NCI-H1436 treated with DMSO at 0.1 percent for 48 hours (cell line): ENCODE measurements around the gene LACRT.
"Not testable (repeated sequence)": the region's sequence is repeated elsewhere in the genome, so short reads cannot be mapped to it uniquely, and the experiment has no call there.

Experiments
- DNase-seq: peaks from one replicate; lab custom pipeline; 2025; lab: John Stamatoyannopoulos, UW

Gene LACRT

DNA sequence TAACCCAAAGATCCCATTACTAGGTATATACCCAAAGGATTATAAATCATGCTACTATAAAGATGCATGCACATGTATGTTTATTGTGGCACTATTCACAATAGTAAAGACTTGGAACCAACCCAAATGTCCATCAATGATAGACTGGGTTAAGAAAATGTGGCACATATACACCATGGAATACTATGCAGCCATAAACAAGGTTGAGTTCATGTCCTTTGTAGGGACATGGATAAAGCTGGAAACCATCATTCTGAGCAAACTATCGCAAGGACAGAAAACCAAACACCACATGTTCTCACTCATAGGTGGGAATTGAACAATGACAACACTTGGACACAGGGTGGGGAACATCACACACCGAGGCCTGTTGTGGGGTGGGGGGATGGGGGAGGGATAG, 4.4 kb upstream of the LACRT start:
- DNase-seq, result not testable (repeated sequence)

DNA sequence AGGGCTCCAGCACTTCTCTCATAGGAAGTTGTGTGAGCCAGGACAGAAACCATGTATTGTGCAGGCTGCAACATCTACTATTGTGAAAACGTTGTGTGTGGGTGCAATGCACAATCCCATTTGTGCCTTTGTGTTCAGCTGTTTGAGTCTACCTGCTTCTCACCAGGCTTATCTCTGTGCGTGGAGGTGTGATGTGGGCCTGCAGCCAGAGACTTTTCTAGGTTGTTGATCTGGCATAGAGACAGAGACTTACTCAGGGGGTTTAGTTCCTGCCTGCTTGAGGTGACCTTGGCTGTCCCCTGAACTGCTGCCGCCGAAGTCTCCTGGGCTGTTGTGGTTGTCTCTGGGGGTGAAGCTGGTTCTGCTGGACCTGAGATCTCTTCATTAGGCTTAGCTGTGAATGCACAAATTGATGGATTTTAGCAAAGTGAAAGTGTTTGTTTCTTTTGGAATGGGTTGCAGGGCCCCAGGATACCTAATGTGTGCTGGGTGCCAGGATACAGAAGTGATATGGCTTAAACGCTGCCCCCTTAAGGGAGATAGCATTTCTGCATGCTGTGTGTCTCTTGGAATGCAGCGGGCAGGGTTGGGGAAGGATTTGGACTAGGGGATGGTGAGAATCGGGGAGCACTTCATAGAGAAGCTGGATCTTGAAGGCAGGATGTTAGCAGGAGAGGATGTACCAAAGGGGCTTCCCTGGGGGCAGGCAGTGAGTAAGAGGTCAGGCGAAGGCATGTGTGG, 2.5 kb downstream of the LACRT start:
- no peak for DNase-seq

DNA sequence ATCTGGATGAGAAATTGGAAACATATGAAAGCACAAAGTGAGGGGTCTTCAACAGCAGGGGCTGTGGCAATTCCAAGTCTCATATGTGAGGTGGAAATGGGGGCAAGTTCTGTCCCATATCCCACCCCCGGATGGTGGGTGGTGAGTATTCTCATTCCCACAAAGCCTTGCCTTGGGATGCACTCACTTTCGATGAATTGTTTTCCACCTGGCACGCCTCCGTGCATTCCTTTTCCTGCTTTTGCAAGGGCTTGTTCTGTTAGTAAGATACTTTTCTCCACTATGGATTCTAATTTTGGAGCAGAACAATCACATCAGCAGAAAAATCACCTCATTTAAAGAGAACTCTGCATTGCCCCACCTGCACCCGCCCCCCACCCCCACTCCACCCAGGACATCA, 3.1 kb downstream of the LACRT start:
- DNase-seq, result no peak

DNA sequence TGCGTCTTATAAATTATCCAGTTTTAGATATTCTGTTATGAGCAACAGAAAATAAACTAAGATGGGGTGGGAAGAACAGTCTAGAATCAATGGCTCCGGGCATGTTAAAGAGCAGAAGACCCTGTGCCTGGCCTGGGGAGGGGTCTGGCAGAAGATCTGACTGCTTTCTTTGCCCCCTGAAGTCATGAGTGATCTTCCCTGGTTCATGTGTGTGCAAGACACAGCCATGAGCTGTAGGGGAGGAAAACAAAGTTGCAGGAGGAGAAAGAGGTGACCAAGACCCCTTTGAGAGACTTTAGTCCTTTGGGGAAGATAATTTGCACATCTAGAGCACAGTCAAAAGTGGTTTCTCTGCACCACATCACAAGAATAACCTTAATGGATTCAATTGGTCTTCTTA, 4.8 kb downstream of the LACRT start:
- DNase-seq, result no peak

DNA sequence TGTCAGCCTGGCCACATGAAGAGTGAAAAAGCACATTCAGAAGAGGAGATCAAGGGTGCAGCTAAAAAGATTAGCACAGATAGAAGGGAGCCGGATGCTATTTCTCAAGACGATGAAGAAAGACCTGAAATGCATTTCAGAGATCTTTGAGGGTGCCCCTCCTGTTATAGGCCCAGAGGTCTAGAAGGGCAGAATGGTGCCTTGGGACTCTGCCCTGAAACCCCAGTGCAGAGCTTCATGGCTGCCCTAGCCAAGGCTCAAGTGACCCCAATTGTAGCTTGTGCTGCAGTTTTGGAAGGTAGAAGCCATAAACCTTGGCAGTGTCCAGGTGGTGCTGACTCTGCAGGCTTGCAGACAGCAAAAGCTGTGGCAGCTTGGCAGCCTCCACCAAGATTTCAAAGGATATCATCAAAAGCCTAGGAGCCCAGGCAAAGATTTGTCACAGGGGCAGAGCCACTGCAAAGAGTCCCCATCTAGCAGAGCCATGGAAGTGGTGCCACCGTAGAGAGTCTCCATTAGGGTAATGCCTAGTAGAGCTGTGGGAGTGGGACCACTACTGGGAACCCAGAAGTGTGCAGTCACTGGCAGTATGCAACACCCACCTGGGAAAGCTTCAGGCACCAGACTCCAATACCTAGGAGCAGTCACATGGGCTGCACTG, 6.4 kb downstream of the LACRT start:
- DNase-seq, result no peak

DNA sequence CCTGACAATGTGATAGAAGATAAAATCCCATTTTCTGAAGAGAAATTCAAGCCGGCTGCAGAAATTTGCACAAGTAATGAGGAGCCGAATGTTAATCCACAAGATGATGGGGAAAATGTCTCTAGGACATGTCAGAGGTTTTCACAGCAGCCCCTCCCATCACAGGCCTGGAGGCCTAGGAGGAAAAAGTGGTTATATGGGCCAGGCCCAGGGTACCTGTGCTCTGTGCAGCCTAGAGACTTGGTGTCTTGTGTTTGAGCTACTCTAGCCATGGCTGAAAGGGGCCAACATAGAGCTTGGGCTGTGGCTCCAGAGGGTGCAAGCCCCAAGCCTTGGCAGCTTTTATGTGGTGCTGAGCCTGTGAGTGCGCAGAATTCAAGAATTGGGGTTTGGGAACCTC, 7.4 kb downstream of the LACRT start:
- no peak for DNase-seq

DNA sequence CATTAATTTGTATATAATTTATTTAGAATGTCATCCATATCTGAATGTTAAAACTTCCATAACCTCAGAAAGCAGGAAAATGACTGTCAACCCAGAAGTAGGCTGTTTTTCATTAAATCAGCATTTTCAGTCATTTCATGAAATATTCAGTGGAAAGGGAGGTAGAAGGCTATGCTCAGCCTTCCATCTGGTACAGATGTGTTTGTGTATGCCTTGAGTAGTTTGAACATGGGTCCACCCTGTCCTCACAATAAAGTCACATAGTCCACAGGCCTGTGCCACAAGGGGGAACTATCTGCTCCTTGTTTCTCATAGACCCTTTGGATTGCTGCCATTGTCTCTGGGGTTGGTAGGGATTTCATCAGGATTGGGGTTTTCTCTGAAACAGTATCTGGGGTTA, 9.1 kb downstream of the LACRT start:
- DNase-seq, result no peak

DNA sequence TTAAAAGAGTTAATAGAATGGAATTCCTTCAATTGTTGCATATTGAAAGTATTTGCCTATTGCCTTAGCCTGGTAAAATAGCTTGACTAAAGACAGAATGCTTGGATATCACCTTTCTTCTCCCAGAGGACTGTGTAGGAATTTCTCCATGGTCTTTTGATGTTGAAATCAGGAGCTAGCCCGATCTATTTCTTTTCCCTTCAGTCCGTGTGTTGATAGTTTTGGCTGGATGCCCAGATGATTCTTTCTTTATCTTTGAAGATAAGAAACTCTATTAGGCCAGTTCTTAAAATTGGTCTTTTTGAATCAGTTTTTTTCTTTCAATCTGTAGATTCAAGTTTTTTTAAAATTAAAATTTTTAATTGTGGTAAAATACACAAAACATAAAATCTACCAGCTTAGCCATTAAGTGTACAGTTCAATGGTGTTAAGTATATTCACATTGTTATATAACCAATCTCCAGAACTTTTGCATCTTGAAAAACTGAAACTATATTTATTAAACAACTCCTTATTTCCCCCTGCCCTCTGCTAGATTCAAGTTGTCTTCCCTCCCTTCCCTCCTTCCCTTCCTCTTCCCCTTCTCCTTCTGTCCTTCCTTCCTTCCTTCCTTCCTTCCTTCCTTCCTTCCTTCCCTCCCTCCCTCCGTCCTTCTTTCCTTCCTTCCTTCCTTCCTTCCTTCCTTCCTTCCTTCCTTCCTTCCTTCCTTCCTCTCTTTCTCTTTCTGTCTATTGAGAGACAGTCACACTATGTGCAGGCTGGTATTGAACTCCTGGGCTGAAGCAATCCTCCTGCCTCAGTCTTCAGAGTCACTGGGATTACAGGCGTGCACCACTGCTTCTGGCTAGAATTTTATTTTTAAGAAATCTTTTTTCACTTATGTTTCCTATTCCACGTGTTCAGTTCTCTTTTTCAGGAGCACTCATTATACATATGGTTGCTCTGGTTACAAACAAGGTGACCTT, 10.1 kb downstream of the LACRT start:
- no peak for DNase-seq

DNA sequence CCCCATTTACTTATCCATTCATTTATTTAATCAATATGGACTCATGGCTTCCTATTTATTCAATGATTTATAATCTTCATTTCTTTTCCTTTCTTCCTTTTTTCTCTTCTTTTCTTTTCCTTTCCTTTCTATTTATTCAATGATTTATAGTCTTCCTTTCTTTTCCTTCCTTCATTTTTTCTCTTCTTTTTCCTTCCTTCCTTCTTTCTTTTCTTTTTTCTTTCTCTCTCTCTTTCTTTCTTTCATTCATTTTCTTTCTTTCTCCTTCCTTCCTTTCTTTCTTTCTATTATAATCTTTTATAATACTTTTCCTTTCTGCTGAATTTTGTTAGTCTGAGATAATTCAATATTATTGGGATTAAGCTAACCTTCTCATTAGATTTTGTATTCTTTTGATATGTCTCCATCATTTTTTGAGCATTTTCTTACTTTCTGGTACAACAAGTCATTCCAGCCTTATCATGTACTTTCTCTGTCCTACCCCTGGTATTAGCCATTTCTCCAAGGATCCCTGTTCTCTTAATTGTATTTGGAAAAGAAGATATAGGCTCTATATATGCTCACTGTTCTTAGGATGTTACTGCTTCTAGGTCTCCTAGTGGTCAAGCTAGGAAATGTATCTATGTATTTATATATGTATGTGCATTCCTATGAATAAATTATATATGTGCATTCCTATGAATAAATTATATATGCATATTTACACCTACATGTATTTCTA, 12.1 kb downstream of the LACRT start:
- DNase-seq, result no peak

DNA sequence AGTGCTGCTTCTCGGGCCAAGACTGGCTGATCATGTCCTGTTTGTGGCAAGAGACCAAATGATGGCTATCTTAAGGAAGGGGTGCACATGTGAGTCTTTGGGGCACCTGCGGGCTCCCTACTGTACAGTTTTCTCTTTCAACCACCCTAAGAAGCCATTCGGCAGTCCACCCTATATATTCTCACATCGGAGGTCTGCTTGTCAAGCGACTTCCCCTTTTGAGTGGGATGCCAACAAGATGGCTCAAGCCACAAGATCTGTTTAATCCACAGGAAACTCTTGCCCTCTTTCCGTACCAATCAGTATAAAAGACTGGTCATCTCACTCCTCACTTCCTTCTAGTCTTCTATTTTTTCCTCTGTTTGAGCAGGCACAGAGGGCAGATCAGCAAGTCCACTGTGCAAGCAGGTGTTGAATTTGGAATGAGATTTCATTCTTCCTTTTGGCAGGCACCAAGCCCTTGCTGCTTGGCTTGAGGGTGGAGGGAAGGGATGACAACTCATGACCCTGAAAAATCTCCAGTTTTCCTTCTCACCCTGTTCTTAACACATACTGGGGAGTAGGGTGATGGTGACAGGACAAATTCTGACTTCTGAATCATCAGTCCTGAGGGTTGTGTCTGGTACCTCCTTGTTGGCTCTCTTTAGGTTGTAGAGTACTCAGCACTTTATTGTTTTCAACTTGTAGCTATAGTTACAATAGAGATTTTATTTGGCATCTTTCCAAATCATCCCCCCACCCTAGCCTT, 17.6 kb downstream of the LACRT start:
- no peak for DNase-seq

DNA sequence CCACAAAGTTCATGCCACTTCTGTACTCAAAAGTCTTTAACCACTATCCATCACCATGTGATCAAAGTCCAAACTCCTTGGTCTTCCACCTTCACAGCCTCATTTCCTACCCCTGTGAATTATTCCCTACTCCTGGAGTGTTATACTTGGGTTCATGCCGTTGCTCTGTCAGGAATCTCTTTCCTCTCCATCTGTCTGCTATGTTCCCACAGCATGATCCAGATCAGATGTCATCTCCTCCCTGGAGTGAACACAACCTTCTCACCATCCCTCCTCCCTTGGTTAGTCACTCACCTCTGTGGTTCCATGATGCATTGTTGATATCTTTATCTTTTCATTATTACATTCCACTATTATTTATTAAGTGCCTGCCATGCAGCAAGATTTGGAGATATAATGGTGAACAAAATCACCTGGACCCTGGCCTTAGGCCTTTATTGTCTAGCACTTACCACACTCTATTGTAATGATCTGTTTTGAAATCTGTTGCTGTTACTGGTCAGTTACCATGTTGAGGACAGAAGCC, 22.4 kb downstream of the LACRT start:
- no peak for DNase-seq

DNA sequence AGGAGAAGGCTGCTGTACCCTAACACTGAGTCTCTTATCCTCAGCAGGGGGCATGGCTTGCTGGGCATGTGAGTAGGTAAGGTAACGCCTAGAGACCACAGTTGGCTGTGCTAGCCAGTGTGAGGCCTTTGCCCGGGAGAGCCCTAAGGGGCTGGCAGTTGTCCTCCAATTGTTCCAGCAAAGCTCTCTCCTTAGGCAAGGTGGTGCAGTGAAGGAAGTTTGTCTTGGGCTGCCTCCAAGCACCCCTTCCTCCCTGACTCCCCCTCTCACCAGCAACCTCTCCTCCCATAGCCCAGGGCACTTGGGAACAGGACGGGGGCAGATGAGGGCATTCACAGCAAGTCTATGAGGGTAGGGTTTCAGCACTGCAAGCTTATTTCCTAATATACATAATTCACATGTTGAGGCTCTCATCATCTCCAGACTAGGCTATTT, 23.0 kb downstream of the LACRT start:
- no peak for DNase-seq

DNA sequence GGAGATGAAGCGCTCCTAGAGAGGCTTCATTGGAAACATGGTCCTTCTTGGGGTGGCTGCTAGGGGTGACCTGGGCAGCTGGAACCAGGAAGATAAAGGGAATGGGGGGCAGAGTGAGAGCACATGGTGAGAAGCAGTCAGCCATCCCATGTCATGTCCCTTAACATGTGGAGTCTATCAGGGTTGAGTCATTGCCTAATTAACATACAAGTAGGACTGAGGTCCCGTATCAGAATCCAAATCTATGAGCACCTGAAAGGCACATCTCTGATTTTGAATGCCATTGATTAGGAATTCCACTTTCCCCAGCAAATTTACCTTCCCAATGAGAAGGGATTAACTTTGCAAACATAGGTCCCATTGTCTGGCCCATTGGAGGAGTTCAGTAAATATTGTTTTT, 25.9 kb downstream of the LACRT start:
- no peak for DNase-seq

DNA sequence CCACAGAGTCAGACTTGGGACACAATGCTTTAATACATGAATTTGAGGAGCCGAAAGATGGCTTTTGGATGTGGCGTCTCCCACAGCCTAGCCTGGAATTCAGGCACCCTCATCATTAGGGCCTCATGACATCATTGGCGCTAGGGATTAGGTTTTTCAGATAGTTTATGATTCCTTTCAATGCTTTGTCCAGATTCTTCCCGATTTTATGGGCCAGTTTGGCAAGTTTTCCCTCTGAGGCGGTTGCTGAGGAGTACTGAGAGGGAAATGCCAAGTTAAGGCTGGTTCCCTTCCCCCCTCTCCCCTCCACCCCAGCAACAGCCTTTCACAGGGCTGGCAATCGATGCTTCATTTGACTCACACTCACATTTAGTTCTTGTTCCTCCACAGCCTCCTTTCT, 26.5 kb downstream of the LACRT start:
- no peak for DNase-seq

DNA sequence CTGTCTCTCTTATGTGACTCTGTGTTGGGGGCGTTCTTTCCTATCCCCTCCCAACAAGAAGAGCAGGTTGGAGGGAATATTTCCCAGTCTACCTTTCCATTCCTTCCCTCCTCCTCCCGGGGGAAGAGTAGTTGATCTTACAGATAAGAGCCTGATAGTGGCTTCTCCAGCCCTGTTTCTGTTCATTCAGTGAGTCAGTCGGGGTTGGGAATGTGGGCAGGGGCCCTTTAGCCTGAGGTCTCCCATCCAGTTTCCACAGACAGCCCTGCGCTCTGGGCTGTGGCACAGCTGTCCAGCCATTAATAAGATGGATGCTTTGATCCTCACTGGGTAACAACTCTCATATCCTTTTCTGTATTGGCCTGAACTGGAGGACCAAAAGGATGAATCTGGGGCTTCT, 28.1 kb downstream of the LACRT start:
- no peak for DNase-seq

DNA sequence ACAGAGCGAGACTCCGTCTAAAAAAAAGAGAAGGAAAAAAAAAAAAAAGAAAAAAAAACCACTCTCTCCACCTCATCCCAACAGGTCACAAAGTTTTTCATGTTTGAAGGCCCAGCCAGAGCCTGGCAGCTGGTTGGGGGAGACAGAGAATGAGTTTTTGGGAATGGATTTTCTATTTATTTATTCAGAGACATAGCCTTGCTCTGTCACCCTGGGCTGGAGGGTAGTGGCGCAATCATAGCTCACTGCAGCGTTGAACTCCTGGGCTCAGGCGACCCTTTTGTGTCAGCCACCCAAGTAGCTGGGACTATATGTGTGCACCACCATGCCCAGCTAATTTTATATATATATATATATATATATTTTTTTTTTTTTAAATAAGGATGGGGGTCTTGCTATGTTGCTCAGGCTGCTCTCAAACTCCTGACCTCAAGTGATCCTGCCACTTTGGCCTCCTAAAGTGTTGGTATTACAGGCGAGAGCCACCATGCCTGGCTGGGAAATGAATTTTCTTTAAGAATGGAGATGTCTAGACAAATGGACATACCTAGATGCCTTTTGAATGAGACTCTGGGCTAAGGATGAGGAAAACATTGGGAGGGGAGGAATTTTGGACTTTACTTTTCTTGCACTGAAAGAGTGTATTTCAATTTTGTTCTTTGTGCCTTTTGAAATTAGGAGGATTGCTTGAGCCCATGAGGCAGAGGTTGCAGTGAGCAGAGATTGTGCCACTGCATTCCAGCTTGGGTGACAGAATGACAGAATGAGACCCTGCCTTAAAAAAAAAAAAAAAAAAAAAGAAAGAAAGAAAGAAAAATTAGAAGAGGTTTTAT, 29.3 kb downstream of the LACRT start:
- DNase-seq, result no peak

DNA sequence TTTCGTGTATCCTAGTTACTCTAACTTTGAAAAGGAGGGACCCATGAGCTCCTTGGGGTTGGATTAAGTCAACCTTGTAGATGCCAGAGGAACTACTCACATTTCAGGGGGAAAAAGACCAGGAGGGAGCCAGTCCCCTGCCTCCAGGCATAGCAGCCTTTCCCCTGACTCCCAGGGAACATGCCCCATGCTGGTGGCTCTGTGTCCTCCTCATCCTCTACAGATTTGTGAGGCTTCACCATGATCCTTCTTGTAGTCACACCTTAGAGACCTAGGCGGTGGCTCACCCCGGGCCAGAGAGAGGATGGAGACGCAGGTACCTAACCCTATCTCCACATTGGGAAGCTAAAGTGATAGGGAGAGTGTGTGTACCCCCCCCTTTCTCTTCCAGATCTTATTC, 30.3 kb downstream of the LACRT start:
- DNase-seq, result no peak

DNA sequence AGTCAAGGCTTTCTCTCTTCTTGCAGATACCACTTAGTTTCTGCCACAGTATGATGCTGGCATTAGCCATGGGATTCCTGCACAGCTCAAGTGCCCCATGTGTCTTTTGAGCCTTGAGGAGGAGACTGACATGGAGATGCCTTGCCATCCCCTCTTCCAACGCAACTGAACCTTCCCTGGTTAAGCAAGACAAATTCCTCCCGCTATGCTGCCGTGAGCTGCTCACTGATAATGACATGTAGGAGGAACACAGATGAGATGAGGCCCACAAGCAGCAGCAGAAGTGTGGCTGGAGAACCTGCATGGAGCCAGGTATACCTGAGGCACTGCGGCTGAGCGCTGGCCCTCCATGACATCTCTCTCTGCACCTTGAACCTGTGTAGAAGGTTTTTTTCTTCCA, 30.8 kb downstream of the LACRT start:
- DNase-seq, result no peak

DNA sequence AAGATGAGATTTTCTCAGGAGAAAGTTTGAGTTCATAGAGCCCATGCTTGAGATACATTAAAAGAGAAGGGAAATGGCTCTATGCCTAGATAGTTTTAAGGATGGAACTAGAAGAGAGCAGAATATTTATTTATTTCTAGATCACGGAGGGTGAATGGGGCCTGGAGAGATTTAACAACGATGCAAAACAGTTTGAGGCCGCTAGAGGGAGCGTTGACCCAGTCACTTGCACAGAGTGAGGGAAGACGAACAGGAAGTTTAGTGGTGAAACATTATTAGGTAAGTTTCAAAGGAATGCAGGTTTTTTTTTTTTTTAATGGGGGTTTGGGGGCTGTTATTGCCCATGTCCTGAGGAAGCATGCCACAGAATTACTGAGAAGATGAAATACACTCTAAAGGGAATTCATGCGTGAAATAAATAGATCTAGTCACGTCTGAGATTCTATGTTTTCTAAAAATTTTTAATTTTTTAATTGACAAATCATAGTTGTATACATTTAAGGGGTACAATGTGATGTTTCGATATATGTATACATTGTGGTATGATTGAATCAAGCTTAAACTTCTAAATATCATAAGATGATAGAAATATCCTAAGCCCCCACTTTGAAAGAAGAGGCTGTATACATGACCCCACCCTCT, 31.4 kb downstream of the LACRT start:
- DNase-seq, result no peak

DNA sequence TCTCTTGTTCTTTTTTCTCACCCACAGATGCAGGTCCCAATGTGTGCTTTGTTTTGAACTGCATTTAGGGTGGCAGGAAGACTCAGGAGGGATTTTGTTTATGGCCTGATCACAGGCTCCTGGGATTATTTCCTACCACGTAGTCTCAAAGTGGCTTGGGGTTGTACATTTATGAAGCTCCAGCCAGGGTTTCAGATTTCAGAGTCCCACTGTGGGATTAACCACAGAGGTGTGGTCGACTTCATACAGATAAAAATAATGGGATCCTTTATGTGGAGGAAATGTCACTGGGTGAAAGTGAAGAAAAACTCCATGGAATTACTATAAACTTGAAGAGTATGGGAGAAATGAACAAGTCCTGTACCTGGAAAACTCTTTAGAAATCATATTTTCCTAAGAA, 32.0 kb downstream of the LACRT start:
- DNase-seq, result no peak
